HG03196 (cell line): Measurements from ENCODE around the gene TLCD5.

Source experiments
- ATAC-seq: cut with Tn5 transposase; IDR thresholded peaks from one replicate; pipeline ENCODE4 v1.9.1; 2021; ENCODE audit not compliant: unreplicated experiment

Gene TLCD5

DNA sequence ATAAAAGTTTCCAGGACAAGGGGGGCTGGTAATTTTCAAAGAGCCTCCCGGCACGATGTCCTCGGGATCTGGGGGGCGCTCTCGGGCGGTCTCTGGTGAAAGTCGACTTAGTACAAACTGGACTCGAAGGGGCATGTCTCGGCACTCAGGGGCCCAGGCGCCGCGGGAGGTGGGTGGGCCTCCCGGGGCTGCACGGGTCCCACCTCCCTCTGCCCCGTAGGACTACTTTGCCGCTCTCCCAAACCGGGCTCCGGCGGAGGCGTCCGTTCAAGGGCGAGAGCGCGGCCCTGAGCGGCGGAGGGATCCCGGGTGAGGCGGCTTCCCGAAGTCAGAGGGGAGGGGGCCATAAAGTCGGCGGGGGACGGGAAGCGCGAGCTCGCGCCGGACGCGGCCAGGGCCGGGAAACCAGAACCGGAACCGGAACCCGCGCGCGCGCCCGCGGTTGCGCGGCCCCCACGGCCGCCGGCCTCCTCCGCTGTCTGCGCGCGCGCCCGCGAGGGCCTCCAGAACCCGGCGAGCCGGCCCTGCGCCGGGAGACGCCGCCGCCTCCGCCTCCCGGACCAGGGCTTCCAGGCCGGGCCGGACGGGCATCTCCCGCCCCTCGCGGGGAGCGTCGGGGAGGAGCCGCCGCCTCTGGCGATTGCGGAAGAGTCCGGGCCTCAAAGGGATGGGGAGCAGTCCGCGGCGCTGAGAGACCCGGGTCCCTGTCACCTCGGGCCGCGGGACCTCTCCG lies 11.0 kb downstream of the TLCD5 start, which contains the start of gene ARHGEF12:
Gene ARHGEF12 (plus strand): TSS at position 506 of the 733 bp plus-strand sequence. CDS start 831 bp downstream, outside the sequence.
- ATAC-seq, result peak; percentile 70

DNA sequence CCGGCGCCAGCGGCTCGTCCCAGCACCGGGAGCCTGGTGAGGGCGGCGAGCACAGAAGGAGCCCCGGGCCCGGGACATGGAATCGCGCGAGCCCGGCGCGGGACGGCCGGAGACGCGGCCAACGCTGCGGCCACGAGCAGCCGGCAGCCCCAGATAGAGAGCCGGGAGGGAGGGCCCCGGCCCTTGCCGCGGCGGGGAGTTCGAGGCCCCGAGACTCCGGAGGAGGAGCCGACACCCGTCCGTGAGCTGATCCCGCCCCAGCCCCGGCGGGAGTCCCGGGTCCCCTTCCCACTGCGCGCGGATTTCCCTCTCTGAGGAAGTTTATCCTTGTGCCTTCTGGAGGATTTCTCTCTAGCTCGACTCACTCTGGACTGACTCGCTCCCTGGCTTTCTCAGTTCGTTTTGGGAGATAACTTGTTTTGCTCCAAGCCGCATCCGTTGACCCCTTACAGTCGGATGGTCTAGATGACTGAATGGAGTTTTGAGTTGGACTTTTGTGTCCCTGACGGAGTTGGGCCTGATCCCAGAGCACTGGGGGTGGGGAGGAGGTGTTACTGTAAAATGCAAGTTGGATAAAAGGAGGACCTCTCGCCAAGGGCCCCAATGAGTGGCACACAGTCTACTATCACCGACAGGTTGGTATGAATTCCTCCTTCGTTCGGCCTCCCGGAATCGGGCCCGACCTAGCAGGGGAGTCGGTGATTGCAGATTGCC lies 11.7 kb downstream of the TLCD5 start:
- no peak for ATAC-seq

DNA sequence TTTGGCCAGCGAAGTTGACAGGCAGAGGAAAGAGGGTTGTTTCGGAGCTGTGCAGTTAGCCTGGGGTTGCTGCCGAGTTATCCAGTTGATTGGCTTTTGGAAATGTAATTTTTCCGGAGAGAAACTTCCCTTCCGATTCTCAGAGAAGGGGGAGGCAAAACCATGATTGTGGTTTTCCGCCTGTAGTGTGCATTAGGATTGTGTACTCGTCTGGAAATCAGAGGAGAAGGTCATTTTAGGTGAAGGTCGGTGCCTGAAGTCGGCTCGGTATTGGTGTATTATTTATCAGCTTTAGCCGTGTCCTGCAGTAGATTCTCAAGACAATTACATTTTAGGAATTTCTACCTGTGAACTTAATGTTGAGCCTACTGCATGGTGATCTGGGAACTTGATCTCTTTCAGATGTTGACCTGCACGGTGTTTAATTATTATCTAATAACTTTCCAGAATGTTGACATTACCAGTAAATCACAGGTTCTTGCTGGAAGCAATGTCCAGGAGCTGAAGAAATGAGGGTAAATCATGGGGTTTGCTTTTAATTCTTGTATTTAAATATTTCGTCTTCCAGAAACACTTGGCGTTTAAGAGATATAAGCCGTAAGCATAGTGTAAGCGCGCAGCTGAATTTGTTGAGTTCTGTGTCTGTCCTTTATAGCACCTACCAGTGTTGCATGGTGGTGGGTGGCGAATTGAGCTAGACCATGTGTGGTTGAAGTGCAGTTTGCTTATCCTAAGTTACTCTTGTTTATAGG lies 12.4 kb downstream of the TLCD5 start:
- no peak for ATAC-seq

DNA sequence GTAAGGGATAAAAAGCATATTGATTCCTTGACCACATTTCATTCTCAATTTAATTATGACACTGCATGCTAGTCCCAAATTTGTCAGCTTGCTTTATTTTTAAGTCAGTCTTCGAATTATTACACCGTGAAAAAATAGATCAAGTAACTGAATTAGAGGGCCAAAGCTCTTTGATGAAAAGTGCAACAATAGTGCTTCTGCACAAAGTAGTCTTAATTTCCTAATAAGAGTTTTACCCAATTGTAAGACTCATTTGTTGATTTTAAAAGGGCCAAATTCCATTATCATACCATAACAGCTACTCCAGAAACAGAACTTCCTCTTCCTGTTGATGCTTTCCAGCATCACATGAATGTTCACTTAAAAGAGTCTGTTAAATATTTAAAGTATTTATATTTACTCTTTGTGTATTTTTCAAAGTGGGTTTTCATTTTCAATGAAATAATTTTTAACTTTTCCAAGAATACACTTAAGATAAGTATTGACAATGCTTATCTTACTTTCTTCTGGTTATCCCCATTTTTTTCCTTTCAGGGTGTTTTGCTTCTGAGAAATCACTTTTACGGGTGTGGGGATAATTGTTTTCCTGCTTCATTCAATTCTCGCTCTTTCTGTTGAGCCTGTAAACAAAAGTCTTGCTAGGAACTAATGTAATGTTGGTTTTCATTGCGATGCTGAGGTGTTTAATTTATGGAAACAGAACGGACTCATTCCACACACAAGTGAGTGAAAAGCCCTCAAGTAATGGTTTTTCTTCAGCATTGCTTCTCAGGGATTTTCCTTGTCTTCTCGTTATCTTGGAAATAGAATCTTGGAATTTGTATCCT lies 13.2 kb downstream of the TLCD5 start:
- ATAC-seq, result no peak

DNA sequence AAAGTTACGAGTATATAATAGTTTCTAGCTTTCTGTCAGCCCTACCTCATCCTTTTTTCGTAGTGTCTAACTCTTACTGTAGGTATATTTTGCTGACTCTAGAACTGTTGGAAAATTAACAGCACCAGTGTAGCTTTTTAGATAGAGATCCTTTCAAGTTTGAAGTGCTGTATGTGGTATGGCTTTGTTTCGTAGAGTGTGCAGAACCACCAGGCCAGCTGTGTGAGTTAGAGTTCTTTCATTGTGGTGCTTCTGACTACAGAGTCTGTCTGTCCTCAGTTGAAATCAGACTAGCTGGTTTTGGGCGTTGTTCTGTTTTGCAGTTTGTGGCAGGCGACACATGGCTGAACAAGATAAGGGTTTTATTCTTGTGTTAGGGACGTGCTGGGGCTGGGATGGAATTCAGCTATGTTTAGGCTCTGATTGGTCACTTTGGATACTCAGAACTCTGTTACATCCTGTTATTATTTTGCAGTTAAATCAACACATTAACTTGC lies 14.3 kb downstream of the TLCD5 start:
- no peak for ATAC-seq

DNA sequence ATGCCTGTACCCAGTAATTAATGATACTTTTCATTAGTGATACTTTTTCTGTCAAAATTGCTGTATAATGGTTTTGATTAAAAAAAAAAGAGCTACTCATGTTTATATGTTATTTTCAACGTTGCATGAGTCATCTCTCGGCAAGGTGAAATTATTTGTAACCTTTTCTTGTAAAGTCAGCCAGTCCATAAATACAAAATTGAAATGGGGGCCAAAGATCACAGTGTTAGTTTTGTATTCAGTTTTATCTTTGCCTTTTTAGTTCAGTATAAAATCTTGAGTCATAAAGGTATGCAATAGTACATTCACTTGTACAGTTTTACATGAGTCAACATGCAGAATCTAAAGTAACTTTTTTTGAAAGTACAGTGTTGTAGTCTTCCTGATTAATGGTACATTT lies 15.4 kb downstream of the TLCD5 start:
- ATAC-seq, result no peak

DNA sequence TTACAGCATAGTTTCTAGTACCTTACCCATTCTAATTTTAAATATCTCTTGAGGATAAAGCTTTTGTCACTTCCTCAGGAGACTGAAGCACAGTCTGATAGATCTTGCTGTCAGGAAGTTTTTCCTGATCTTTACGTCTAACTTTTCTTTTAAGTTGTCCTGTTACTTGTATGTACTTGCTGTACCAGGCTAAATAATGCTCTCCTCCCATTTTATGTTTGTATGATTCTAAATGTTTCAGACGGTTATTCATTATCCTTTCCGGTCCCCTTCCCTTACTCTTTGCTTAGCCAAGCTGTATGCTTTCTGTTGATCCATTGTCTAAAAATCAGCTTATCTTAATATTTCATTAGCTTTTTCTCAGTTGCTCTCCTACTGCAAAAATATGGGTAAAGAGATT lies 17.1 kb downstream of the TLCD5 start:
- ATAC-seq, result no peak

DNA sequence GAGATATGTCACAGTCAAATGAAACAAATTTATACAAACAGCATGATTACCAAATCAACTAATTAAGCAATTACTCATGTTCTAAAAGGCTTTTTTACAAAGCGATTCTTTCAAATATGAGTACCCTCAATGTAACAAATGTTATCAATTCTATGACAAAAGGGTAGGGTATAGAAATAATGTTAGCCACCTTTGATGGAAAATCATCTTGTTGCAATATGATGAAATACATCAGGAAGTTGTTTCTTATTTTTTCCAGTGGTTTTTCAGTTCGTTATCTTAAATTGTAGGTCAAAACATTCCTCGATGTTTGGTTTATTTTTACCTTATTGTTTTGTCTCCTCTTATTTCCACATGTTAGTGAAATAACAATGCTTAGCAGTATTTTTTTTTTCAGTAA lies 17.6 kb downstream of the TLCD5 start:
- ATAC-seq, result no peak

DNA sequence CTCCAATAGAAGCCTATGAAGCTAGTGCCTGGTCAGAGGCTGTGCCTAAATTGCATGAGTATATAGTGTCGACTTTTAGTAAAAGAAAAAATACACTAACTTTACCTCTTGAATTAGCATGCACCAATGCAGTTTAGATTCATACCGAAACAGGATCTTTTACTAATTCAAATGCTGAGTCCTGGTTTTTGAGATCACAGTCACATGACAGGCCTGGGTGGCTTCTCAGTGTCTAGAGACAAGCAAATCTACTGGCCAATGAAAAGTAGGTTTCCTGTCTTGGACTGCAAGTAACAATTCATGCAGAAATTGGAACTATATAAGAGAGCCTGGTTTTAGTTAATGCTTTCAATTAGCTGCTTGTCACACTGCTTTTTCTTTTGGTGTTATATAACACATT lies 18.3 kb downstream of the TLCD5 start:
- ATAC-seq, result no peak

DNA sequence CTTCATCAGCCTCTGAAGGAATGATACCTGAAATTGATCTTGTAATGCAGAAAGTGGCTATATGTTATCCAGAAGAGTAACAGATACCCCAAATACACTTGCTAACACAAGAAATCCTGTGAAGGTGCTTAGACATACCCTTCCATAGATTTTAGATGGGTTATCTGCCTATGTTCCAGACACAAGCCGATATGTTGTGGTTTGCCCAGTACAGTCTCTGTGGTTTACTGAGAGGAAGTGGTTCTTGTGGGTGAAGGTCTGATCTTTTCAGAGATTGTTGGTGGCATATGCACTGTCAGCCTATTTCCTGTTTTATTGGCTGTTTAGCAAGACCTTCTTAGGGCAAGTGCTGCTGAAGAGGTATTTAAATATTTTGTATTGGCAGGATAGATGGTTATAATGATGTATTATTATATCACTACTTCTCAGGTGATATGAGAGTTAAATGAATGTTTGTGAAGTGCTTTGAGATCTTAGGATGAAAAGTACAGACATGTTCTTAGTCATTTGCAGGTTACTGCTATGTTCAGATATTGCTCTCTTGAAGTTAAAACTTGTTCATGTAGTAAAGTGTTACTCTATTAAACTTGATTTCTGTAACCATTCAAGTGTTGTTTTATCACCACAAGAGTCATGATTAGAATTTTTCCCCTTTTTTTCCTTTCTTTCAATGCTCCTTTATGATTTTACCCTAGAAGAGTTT lies 19.4 kb downstream of the TLCD5 start:
- ATAC-seq, result peak; percentile 80

DNA sequence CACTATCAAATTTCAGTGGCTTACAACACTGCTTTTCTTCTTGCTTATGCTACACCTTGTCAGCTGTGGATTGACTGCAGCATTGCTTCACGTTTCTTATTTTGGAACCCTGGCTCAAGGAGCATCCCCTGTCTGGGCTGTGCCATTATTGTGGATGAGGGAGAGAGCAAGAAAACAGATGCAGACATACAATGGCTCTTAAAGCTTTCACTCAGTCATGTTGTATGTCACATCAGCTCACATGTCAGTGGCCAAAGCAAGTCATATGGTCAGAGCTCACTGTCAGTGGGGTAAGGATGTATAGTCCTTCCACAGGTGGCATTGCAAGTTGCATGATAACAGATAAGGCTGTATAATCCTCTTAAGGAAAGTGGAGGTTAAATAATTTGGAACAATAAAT lies 21.1 kb downstream of the TLCD5 start:
- no peak for ATAC-seq

DNA sequence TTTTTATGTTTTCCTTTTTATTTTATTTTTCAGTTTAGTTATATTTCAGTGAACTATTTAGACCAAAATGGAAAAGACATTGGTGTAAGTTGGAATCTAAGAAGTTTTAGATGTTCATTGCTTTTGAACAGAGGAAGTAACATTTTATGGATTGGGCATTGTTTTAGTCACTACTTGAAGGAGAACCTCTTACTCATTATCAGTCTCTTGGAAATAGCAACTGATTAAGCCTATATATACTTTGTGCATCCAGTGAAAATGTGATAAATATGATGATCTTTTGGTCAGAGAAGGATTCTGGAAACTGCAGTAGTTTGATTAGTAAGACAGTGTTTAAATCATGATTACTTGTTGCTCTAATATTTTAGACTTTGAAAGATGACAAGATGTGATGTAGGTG lies 25.5 kb downstream of the TLCD5 start:
- ATAC-seq, result no peak

DNA sequence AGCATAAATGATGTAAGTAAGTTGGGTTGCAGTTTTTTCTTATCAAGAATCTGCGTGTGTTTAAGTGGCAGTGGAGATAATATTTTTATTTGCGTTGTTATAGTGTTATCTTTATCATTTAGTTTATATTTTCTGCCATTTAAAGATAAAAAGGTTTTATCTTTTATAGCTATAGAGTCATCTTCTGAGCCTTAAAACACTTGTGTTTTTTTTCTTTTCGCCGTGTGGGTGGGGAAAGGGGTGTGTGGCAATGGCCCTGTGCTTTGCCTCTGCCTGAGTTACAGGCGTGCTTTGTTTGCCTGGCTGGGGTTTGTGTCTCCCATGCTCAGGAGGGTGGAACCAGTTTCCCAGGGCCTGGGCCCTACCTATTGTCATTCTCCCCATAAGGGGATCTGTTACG lies 27.3 kb downstream of the TLCD5 start:
- ATAC-seq, result no peak

DNA sequence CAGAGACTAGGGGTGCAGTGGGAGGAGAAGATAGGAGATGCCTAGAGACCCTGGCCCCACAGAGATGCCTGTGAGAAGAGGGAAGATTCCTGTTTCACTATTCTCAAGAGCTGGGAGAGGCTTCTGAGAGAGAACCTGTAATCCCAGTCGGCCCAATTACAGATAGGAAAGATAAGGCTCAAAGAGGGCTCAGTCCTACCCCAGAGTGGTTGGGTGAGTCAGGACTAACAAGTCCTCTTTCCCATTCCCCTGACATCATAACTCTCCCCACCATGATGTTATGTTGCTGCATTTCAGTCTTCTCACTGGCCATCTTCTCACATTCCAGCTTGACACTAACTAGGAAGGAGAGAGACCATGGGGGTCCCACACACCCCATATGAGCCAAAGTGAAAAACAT lies 29.0 kb downstream of the TLCD5 start:
- ATAC-seq, result no peak

DNA sequence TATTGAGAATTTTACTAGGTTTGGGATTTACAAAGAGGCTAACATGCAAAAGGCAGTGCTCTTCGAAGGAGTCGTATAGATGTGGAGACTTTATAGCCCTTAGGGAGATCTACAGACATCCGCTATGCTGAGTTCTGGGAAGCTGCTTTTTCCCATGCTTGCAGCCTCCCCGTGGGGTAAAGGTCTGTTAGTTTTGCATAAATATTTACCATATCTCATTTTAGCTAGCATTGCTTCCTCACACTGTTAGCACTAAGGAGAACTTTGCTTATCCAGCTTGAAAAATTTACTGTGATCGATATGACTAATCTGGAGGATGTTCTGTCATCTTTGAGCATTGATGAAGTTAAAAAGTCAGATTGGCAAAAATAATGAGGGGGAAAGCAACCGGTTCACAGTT lies 29.7 kb downstream of the TLCD5 start:
- no peak for ATAC-seq

DNA sequence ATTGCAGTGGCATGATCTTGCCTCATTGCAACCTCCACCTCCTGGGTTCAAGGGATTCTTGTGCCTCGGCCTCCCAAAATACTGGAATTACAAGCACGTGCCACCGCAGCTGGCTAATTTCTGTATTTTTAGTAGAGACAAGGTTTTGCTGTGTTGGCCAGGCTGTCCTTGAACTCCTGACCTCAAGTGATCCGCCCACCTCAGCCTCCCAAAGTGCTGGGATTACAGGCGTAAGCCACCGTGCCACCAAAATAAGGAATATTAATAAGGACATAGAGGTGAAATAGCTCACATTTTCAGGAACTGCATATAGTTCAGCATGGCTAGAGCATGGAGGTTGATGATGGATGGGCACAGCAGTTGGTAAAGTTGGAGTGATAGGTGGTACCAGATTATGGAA lies 32.5 kb downstream of the TLCD5 start:
- no peak for ATAC-seq

DNA sequence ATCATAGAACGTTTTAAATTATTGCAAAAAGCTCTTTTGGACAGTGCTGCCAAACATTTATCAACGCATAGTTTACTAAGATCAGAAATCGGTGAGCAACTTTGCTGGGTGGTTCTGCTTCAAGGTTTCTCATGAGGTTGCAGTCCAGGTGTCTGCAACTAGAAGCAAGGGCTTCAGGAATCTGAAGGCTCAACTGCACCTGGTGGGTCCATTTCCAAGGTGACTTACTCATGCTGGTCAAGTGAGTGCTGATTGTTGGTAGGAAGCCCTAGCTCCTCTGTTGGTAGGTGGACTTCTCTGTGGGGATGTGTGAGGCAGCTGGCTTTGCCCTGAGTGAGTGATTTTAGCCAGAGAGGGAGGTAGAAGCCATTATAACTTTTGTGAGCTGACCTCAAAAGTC lies 33.6 kb downstream of the TLCD5 start:
- no peak for ATAC-seq

DNA sequence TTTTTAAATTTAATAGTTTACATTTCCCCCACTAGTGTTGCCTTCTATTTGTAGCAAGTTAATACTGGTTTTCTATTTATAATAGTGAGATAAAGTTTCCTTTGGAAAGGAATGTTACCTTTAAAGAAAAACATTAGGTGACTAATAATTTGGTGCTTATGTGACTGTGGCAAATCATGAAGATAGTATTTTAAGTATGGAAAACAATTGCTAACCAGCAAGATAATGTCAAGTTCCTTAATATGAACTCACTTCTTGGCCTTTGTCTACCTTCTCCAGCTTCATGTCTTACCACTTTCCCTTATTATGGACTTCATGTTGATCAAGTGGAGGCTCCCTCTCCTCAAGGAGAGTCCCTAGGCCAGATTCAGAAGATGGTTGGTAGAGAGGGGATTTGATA lies 38.3 kb downstream of the TLCD5 start:
- no peak for ATAC-seq

DNA sequence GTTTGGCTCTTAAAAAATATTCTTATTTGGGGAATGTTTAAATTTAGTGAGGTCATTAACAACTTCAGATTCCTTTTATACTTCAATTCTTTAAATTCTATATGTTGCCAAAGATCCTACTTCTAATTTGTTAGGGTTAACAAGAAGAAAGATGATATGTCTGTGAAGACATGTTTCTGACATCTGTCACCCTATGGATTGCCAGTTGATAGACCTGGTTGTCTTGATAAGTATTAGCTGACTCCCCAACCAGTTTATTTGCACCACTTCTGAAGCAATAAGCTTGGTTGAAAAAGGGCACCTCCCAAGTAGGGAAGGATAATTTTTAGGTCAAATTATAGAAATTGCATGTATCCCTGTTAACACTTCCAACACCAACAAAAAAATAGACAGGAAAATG lies 40.4 kb downstream of the TLCD5 start:
- no peak for ATAC-seq

DNA sequence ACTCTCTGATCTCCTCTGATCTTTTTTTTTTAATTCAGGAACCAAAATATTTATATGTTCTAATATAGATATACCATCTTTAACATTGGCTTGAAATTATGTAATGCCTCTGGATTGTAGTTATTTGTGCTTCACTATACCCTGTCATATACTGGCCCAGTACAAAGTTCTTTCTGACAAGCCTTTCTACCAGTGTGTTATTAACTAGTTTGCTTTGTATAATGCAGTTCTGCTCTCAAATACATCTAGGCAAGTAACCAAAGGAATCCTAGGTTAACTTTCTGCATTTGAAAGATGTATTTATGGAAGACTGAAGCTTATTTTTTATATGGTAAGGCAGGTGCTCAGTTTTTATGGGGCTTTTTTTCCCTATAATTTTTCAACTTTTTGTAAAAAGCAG lies 47.2 kb downstream of the TLCD5 start:
- no peak for ATAC-seq
